ENCODE measurements around the gene SURF1.
A peak's percentile ranks its signal among the peaks of the same experiment; 100 is the strongest.

SURF1 gene

GRCh38 chr9:133351526-133351907 lies 4.8 kb downstream of the SURF1 start:
- TF ChIP-seq, protein P1, sequence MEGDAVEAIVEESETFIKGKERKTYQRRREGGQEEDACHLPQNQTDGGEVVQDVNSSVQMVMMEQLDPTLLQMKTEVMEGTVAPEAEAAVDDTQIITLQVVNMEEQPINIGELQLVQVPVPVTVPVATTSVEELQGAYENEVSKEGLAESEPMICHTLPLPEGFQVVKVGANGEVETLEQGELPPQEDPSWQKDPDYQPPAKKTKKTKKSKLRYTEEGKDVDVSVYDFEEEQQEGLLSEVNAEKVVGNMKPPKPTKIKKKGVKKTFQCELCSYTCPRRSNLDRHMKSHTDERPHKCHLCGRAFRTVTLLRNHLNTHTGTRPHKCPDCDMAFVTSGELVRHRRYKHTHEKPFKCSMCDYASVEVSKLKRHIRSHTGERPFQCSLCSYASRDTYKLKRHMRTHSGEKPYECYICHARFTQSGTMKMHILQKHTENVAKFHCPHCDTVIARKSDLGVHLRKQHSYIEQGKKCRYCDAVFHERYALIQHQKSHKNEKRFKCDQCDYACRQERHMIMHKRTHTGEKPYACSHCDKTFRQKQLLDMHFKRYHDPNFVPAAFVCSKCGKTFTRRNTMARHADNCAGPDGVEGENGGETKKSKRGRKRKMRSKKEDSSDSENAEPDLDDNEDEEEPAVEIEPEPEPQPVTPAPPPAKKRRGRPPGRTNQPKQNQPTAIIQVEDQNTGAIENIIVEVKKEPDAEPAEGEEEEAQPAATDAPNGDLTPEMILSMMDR (IDR thresholded peaks at IDR 0.05; ENCODE audit: control insufficient read depth, insufficient read depth, low read depth, low read length, missing control alignments): no peak
- no peak for DNase-seq (ENCODE audit: low read depth)
- no peak overlapping the region for H3K4me3 ChIP-seq (ENCODE audit: control insufficient read depth, low read depth, low read length)

- no peak overlapping the region for H3K4me3 ChIP-seq (ENCODE audit: control insufficient read depth, low read depth, low read length)
- TF ChIP-seq, protein P1 (IDR thresholded peaks at IDR 0.05; ENCODE audit: control insufficient read depth, insufficient read depth, low read depth, low read length, missing control alignments): no peak
- DNase-seq (ENCODE audit: low read depth): no peak
Measured at GRCh38 chr9:133349965-133350616, 6.2 kb downstream of the SURF1 start.

DNA sequence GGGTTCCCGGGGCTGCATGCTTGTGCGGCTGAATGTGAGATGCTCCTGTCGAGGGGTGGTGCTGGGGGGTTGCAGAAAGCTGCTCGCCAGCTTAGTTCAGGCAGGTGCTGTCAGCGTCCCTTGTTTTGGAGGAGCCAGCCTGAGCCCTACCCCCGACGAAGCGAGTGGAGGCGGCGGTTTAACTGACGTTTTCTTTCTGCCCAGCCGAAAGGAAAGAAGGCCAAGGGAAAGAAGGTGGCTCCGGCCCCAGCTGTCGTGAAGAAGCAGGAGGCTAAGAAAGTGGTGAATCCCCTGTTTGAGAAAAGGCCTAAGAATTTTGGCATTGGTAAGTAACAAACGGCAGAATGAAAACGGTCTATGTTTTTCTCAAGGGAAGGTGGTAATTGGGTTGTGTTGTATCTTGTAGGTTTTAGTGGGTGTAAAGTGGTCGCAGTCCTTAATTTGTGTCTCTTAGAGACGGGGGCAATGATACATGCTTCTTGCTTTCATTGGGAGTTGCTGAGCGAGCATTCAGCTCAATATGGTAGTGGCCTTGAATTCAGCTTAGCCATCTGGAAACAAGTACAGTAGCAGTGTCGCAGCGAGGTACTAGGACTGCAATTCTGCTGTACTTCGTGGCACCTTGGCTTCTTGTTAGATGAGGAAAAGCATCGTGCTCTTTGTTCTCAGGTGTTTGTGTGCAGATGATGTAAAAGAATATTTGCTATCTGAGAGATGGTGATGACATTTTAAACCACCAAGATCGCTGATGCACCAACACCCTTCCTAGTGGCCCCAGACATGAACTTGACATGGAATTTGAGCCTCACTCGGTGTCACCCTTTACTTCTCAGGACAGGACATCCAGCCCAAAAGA lies 7.3 kb downstream of the SURF1 start:
- TF ChIP-seq, protein P1 (IDR thresholded peaks at IDR 0.05; ENCODE audit: control insufficient read depth, insufficient read depth, low read depth, low read length, missing control alignments): no peak
- no peak for DNase-seq (ENCODE audit: low read depth)
- peak overlapping the region; percentile 91 for H3K4me3 ChIP-seq (ENCODE audit: control insufficient read depth, low read depth, low read length)

DNA sequence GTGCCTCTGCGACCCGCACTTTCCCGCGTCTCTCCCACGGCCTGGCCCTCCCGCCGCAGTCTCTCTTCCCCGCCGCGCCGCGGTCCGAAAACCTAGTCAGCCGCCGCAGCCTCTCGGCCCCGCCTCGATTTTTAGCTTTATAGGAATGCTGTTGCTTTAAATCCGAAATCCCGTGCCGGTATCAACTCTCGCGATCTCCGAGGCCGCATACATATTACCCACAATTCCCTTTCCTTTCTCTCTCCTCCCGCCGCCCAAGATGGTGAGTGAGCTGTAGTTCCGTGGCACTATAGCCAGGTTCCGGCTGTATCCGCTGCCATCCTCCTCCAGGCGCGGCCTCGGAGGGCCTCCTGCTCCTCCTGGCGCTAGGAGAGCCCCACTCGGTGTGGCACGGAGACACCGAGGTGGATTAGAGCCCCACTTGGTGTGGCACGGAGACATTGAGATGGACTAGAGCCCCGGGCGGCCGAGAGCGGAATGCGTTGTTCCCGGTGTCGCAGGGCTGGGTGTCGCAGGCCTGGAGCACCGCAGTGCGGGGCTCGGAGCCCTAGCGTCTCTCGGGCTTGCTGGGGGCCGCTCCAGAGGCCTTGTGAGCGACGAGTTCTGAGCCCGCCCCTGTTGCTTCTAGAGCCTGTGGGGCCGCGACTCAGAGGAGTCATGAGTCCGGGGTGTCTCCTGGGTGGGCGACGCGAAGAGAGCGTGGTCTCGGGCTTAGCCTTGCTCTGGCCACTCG lies 8.1 kb downstream of the SURF1 start, which contains the start of the genes MED22 and RPL7A:
Gene MED22 (minus strand): TSS at position 147 of the 733 bp plus-strand sequence. CDS start 1,469 bp downstream, outside the sequence.
Gene RPL7A (plus strand): TSS at position 234 of the 733 bp plus-strand sequence. CDS start 26 bp downstream, at position 260.
- DNase-seq (ENCODE audit: low read depth): peak; percentile 84
- peak within 1 kb of the TSS; percentile 91 for H3K4me3 ChIP-seq (ENCODE audit: control insufficient read depth, low read depth, low read length)
- TF ChIP-seq, protein P1 (IDR thresholded peaks at IDR 0.05; ENCODE audit: control insufficient read depth, insufficient read depth, low read depth, low read length, missing control alignments): no peak

DNA sequence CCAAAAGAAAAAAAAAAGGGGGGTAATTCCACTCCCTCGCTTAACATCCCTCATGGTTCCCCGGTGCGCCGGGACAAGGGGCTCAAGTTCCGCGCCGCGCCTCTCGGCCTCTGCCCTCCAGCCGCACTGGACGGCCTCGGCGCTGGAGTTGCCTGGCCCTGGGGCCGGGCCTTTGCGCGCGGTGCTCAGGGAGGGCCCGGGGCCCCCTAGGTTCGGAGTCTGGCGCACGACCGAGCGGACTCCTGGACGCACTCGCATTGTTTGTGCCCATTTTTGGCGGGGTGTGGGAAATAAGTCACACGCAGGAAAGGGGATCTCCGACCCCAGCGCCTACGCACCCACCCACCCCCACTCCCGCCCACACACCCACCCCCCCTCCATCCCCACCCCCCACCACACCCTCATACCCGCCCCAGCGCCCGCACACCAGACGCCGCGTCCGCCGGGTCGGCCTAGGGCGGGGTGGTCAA lies 8.7 kb downstream of the SURF1 start:
- DNase-seq (ENCODE audit: low read depth): no peak
- TF ChIP-seq, protein P1 (IDR thresholded peaks at IDR 0.05; ENCODE audit: control insufficient read depth, insufficient read depth, low read depth, low read length, missing control alignments): no peak
- H3K4me3 ChIP-seq (ENCODE audit: control insufficient read depth, low read depth, low read length): peak overlapping the region; percentile 91
